H1 (cell line): Measurements from ENCODE around the gene TMEM63C. TPM values are rescaled to one million over a fixed set of nuclear protein-coding genes. Genes with fewer than 3 reads are reported as not detected.

ENCODE experiments used
- CTCF ChIA-PET: fragments of 300-600 bp; sonication (Branson Sonifier 250); formaldehyde crosslinking; loops from one replicate; lab custom pipeline; 2021; ENCODE audit not compliant: partially characterized antibody; lab: Charles Lee
- POLR2A ChIA-PET: fragments of 300-600 bp; sonication (Branson Sonifier 250); formaldehyde crosslinking; loops from one replicate; lab custom pipeline; 2021; ENCODE audit warnings: inconsistent platforms; ENCODE audit not compliant: partially characterized antibody; lab: Charles Lee
- DNase-seq, 2 experiments: peaks; one replicate each; pipeline versions ENCODE4 v3.0.0 to v3.0.0-alpha.2; 2010 to 2022; ENCODE audit warnings: low spot score in 2 of 2, low read depth in 1 of 2, mixed read lengths in 1 of 2
- FAIRE-seq: peaks from 2 replicates; lab custom pipeline; 2011; peaks lifted over from hg19 to GRCh38; lab: Jason Lieb, UNC
- H2AFZ ChIP-seq: 2 replicates; pipeline ENCODE4 v1.8.1; 2012; ENCODE audit warnings: low read length, inconsistent platforms
- H2AK5ac ChIP-seq: 2 replicates; pipeline ENCODE4 v1.6.1; 2013; ENCODE audit warnings: low read depth, low read length
- H2BK120ac ChIP-seq: replicated peaks from 2 replicates; pipeline ENCODE3; 2013; ENCODE audit warnings: low read depth, low read length, inconsistent platforms
- H2BK12ac ChIP-seq: 2 replicates; pipeline ENCODE4 v1.6.1; 2013; ENCODE audit warnings: low read depth, low read length
- H2BK15ac ChIP-seq: 2 replicates; pipeline ENCODE4 v1.6.1; 2013; ENCODE audit warnings: low read length
- H2BK20ac ChIP-seq: 2 replicates; pipeline ENCODE4 v1.6.1; 2013; ENCODE audit warnings: low read length
- H2BK5ac ChIP-seq: 2 replicates; pipeline ENCODE4 v1.6.1; 2013; ENCODE audit warnings: low read depth, low read length
- H3K14ac ChIP-seq: 2 replicates; pipeline ENCODE4 v1.6.1; 2013; ENCODE audit warnings: inconsistent platforms; ENCODE audit not compliant: insufficient read length
- H3K18ac ChIP-seq: 2 replicates; pipeline ENCODE4 v1.6.1; 2013; ENCODE audit warnings: low read length; ENCODE audit errors: extremely low read depth
- H3K23ac ChIP-seq: 2 replicates; pipeline ENCODE4 v1.6.1; 2013; ENCODE audit warnings: inconsistent platforms; ENCODE audit not compliant: insufficient read length
- H3K23me2 ChIP-seq: 2 replicates; pipeline ENCODE4 v1.6.1; 2013; ENCODE audit warnings: low read depth, low read length
- H3K27ac ChIP-seq: 2 replicates; pipeline ENCODE4 v1.6.1; 2011; ENCODE audit warnings: low read depth, low read length, inconsistent platforms
- H3K27me3 ChIP-seq, 4 experiments: replicated peaks in 1 of 4; 1 replicate in 1 of 4; 2 replicates in 3 of 4; pipeline versions ENCODE4 v1.6.1 to v1.8.1; 2011 to 2013; ENCODE audit warnings: low read length in 3 of 4, mild to moderate bottlenecking in 3 of 4, inconsistent platforms in 2 of 4, mixed read lengths in 2 of 4, moderate library complexity in 1 of 4; ENCODE audit not compliant: control insufficient read depth in 3 of 4, insufficient read depth in 3 of 4; ENCODE audit errors: extremely low read depth in 1 of 4
- H3K36me3 ChIP-seq, 4 experiments: 2 replicates each; pipeline versions ENCODE4 v1.6.1 to v1.8.1; 2011 to 2013; ENCODE audit warnings: mild to moderate bottlenecking in 4 of 4, low read length in 3 of 4, moderate library complexity in 2 of 4, control low read depth in 1 of 4, inconsistent platforms in 1 of 4; ENCODE audit not compliant: insufficient read depth in 4 of 4, control insufficient read depth in 2 of 4
- H3K4ac ChIP-seq: replicated peaks from 2 replicates; pipeline ENCODE3; 2013; ENCODE audit warnings: low read length, low read depth, mixed read lengths, inconsistent platforms; ENCODE audit not compliant: insufficient read length
- H3K4me1 ChIP-seq, 4 experiments: replicated peaks in 1 of 4; 1 replicate in 1 of 4; 2 replicates in 3 of 4; pipeline versions ENCODE4 v1.6.1 to v1.8.1; 2011 to 2013; ENCODE audit warnings: low read length in 3 of 4, inconsistent platforms in 2 of 4, mixed read lengths in 1 of 4; ENCODE audit not compliant: insufficient read depth in 4 of 4, control insufficient read depth in 3 of 4
- H3K4me2 ChIP-seq, 2 experiments: 2 replicates each; pipeline versions ENCODE4 v1.6.1 to v1.8.1; 2011 to 2013; ENCODE audit warnings: low read depth in 2 of 2, low read length in 2 of 2, control low read depth in 1 of 2, inconsistent platforms in 1 of 2, mild to moderate bottlenecking in 1 of 2; ENCODE audit not compliant: insufficient read depth in 1 of 2
- H3K4me3 ChIP-seq, 4 experiments: fragments of 200-600, 300-600 bp in 1 of 4; sonication (generic), shearing (Covaris generic), sonication (Bioruptor Twin) in 1 of 4; 2 replicates each; pipeline versions ENCODE4 v1.5.1 to v1.8.1; 2011 to 2016; ENCODE audit warnings: low read length in 4 of 4, low read depth in 3 of 4, control low read depth in 2 of 4, inconsistent platforms in 2 of 4, mild to moderate bottlenecking in 2 of 4, mixed read lengths in 1 of 4, moderate library complexity in 1 of 4; ENCODE audit not compliant: insufficient read depth in 2 of 4; ENCODE audit errors: extremely low read depth in 1 of 4
- H3K56ac ChIP-seq: replicated peaks from 2 replicates; pipeline ENCODE3; 2013; ENCODE audit warnings: low read depth, mild to moderate bottlenecking, mixed read lengths, low read length, inconsistent platforms; ENCODE audit not compliant: insufficient read length
- H3K79me1 ChIP-seq: 2 replicates; pipeline ENCODE4 v1.6.1; 2013; ENCODE audit warnings: low read depth, low read length, control low read depth
- H3K79me2 ChIP-seq, 2 experiments: 2 replicates each; pipeline versions ENCODE4 v1.6.1 to v1.8.1; 2012 to 2013; ENCODE audit warnings: low read length in 2 of 2, mild to moderate bottlenecking in 2 of 2, inconsistent platforms in 1 of 2; ENCODE audit not compliant: insufficient read depth in 2 of 2, control insufficient read depth in 1 of 2
- H3K9ac ChIP-seq, 4 experiments: replicated peaks in 1 of 4; 1 replicate in 1 of 4; 2 replicates in 3 of 4; pipeline versions ENCODE4 v1.6.1 to v1.8.1; 2011 to 2013; ENCODE audit warnings: low read depth in 3 of 4, low read length in 3 of 4, control low read depth in 2 of 4, mild to moderate bottlenecking in 2 of 4, moderate library complexity in 2 of 4, inconsistent platforms in 1 of 4; ENCODE audit errors: extremely low read depth in 1 of 4
- H3K9me3 ChIP-seq, 2 experiments: 2 replicates each; pipeline versions ENCODE4 v1.6.1 to v1.8.1; 2012 to 2013; ENCODE audit warnings: mild to moderate bottlenecking in 2 of 2, moderate library complexity in 2 of 2, control low read depth in 1 of 2, inconsistent platforms in 1 of 2, low read depth in 1 of 2, low read length in 1 of 2, mixed read lengths in 1 of 2; ENCODE audit not compliant: insufficient read depth in 2 of 2
- H4K20me1 ChIP-seq, 2 experiments: replicated peaks in 1 of 2; 2 replicates each; pipeline versions ENCODE3 to v1.8.1; 2011 to 2013; ENCODE audit warnings: inconsistent platforms in 2 of 2, low read length in 2 of 2, mild to moderate bottlenecking in 1 of 2; ENCODE audit not compliant: insufficient read depth in 2 of 2, control insufficient read depth in 1 of 2
- H4K5ac ChIP-seq: 2 replicates; pipeline ENCODE4 v1.6.1; 2013; ENCODE audit warnings: low read length, low read depth, mixed read lengths, inconsistent platforms; ENCODE audit not compliant: insufficient read length
- H4K8ac ChIP-seq: 2 replicates; pipeline ENCODE4 v1.8.0; 2013; ENCODE audit warnings: mild to moderate bottlenecking, moderate library complexity, low read length, inconsistent platforms; ENCODE audit not compliant: insufficient read depth; ENCODE audit errors: extremely low read depth
- H4K91ac ChIP-seq: replicated peaks from 2 replicates; pipeline ENCODE3; 2013; ENCODE audit warnings: low read length, mixed read lengths, inconsistent platforms; ENCODE audit not compliant: insufficient read length
- CHD1 ChIP-seq: IDR thresholded peaks from 2 replicates; pipeline ENCODE4 v1.6.1; 2012; ENCODE audit warnings: low read depth, low read length, improper control_type of control experiment
- HDAC2 ChIP-seq, 2 experiments: fragments of 300-600 bp in 1 of 2; sonication (generic) in 1 of 2; IDR thresholded peaks; 2 replicates each; pipeline ENCODE4 v1.6.1; 2011 to 2012; ENCODE audit warnings: low read depth in 2 of 2, low read length in 2 of 2, mild to moderate bottlenecking in 2 of 2, moderate library complexity in 2 of 2, borderline replicate concordance in 1 of 2, inconsistent platforms in 1 of 2
- KDM1A ChIP-seq: fragments of 200-600, 300-600 bp; sonication (generic); IDR thresholded peaks from 2 replicates; pipeline ENCODE4 v1.7.1; 2016; ENCODE audit warnings: mild to moderate bottlenecking, low read length, borderline replicate concordance
- WGBS, 2 experiments: shearing (Covaris generic) in 1 of 2; methylation state at CpG; one replicate each; pipeline versions ENCODE4 v1.1.6 to v1.1.7; 2013 to 2015; ENCODE audit warnings: low lambda C conversion rate in 2 of 2, mixed read lengths in 2 of 2, inconsistent platforms in 1 of 2, low coverage in 1 of 2, missing lambda C conversion rate in 1 of 2; ENCODE audit not compliant: insufficient replicate concordance in 2 of 2, insufficient coverage in 1 of 2, insufficient read length in 1 of 2; ENCODE audit errors: extremely low coverage in 1 of 2, missing lambda C conversion rate in 1 of 2; 5-methylcytosine and 5-hydroxymethylcytosine counted together
- polyA plus RNA-seq, 7 experiments: library from polyadenylated mRNA; depleted of rRNA in 3 of 7; stranded (reverse) in 5 of 7; unstranded in 2 of 7; fragments of >200 nt in 5 of 7; fragments of 200-250 nt in 2 of 7; gene quantifications; 1 replicate in 5 of 7; 2 replicates in 1 of 7; 4 replicates in 1 of 7; pipeline versions ENCODE4 v1.2.1 to v1.2.3, GENCODE V29; 2011 to 2013; ENCODE audit warnings: missing spikeins in 2 of 7, mixed read lengths in 2 of 7
- total RNA-seq: library from RNA; stranded (reverse); fragmentation: NEBNext Ultra II Directional; extraction: Animal tissue kit (Norgen Biotek cat#: 25700); gene quantifications from 2 replicates; pipeline ENCODE4 v1.2.1, GENCODE V29; 2021

The TMEM63C gene
- total and polyA plus RNA-seq, 2 of the 8 experiments (the other 6 are each of a cell fraction or from before 2014, with no cell fraction given) = 3.0 to 7.6 TPM

DNA sequence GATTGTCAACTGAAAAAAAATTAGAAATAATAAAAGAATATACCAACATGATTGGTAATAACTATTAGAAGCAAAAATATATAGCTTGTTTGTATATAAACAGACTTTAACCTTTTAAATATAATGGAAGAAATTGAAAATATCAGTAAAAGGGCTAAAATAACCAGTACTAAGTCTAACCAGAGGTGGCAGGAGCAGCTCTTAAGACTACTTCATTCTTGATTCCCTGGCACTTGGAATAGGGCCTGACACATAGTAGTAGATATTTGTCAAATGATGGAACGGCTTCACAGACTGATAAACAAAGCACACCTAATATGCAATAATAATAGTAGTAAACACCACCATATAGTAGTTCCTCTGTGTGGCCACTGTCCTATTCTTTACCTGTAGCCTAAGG, 9.4 kb downstream of the TMEM63C start:
- no peak overlapping the region for H3K56ac ChIP-seq
- H3K4me2 ChIP-seq = no peak overlapping the region
- H3K23me2 ChIP-seq = no peaks in the 10 kb centered on the region; the same call in 1 of the 2 replicates
- ChIA-PET POLR2A (no interaction called here), CTCF (interaction anchor here (0.7 to 13.7 kb wide), 19 partner anchors 10 to 1112 kb away, joined by 3 to 178 read pairs (median 4); no protein-coding TSS in a partner anchor)
- H3K14ac ChIP-seq = no peak overlapping the region
- no peak overlapping the region for H3K18ac ChIP-seq
- no peak overlapping the region for H3K4ac ChIP-seq
- no peak overlapping the region for H2BK5ac ChIP-seq
- FAIRE-seq (no peak), DNase-seq (no peak)
- no peak overlapping the region for H3K27ac ChIP-seq
- no peak overlapping the region for H2BK12ac ChIP-seq
- no peak overlapping the region for H3K23ac ChIP-seq
- no peak overlapping the region for H3K4me3 ChIP-seq
- H2AFZ ChIP-seq = no peak overlapping the region
- H4K20me1 ChIP-seq = no peaks in the 10 kb centered on the region
- H2BK15ac ChIP-seq = no peak overlapping the region
- no peaks in the 10 kb centered on the region for H3K27me3 ChIP-seq
- H4K5ac ChIP-seq = no peak overlapping the region
- no peaks in the 10 kb centered on the region for H3K9me3 ChIP-seq
- no peak overlapping the region for H2BK120ac ChIP-seq
- no peak overlapping the region for H2BK20ac ChIP-seq
- H3K36me3 ChIP-seq = no peaks in the 10 kb centered on the region
- no peak overlapping the region for H2AK5ac ChIP-seq
- H3K9ac ChIP-seq = no peak overlapping the region
- 79% methylated on average over 1 of the region's 1 CpG; no CpG with 5 or more reads in 1 of the 2 experiments for WGBS, 2 experiments
- H3K79me1 ChIP-seq = no peaks in the 10 kb centered on the region
- no peak overlapping the region for H4K8ac ChIP-seq
- no peaks in the 10 kb centered on the region for H3K79me2 ChIP-seq
- H4K91ac ChIP-seq = no peak overlapping the region
- H3K4me1 ChIP-seq = peaks cover 0 to 8% (median under 1%) of the 10 kb centered on the region in 4 experiments; a peak in 2 of 7 replicates
- TF ChIP-seq KDM1A (no peak), CHD1 (no peak), HDAC2 (IDR thresholded peaks at IDR 0.05; ENCODE audit: borderline replicate concordance in 1 of 2, low read depth in 2 of 2, low read length in 2 of 2) (no peak)
